ENCODE measurements around the gene AKNA.

GRCh38 chr9:114341991-114342390 lies 45.8 kb downstream of the AKNA start:
- TF ChIP-seq, protein P1, sequence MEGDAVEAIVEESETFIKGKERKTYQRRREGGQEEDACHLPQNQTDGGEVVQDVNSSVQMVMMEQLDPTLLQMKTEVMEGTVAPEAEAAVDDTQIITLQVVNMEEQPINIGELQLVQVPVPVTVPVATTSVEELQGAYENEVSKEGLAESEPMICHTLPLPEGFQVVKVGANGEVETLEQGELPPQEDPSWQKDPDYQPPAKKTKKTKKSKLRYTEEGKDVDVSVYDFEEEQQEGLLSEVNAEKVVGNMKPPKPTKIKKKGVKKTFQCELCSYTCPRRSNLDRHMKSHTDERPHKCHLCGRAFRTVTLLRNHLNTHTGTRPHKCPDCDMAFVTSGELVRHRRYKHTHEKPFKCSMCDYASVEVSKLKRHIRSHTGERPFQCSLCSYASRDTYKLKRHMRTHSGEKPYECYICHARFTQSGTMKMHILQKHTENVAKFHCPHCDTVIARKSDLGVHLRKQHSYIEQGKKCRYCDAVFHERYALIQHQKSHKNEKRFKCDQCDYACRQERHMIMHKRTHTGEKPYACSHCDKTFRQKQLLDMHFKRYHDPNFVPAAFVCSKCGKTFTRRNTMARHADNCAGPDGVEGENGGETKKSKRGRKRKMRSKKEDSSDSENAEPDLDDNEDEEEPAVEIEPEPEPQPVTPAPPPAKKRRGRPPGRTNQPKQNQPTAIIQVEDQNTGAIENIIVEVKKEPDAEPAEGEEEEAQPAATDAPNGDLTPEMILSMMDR (IDR thresholded peaks at IDR 0.05; ENCODE audit: low read length), result no peak
- TF ChIP-seq EZH2 (IDR thresholded peaks at IDR 0.05; ENCODE audit: borderline replicate concordance, low read length), result no peak

Data from OCI-LY1 (cell line).